HepG2 (cell line): ENCODE data around the gene CDIP1. TPM values are rescaled to one million over a fixed set of nuclear protein-coding genes. Genes with fewer than 3 reads are reported as not detected.

Experiments used
- ATAC-seq: fragments of 200-7000 bp; cut with Tn5 transposase; 3 replicates; pipeline ENCODE4 v1.9.1; 2020; ENCODE audit warnings: mild to moderate bottlenecking, moderate library complexity
- BruUV-seq: library from RNA; stranded (reverse); fragments of 400-500 nt; replicated peaks from 2 replicates; lab custom pipeline; 2021; lab: Mats Ljungman, UMichigan
- CTCF ChIA-PET: fragments of 300-600 bp; formaldehyde crosslinking; extraction: SDS; loops from one replicate; lab custom pipeline; 2021; ENCODE audit warnings: low total read pairs, inconsistent platforms, low intra/inter-chr PET ratio; lab: Yijun Ruan, JAX
- POLR2A ChIA-PET: fragments of 350-600 bp; sonication (Branson Sonifier 250); formaldehyde crosslinking; loops from one replicate; lab custom pipeline; 2020; ENCODE audit warnings: antibody characterized with exemption, inconsistent platforms; lab: Yijun Ruan, JAX
- DNase-seq: peaks from one replicate; pipeline ENCODE4 v3.0.0-alpha.2; 2015; ENCODE audit warnings: low spot score
- FAIRE-seq: peaks from 3 replicates; lab custom pipeline; 2011; peaks lifted over from hg19 to GRCh38; lab: Jason Lieb, UNC
- H2AFZ ChIP-seq: one replicate; pipeline ENCODE4 v1.6.1; 2011; ENCODE audit warnings: low read length, inconsistent platforms
- H3K27ac ChIP-seq: fragments of 300-600 bp; 3 replicates; pipeline ENCODE4 v1.8.0; 2011; ENCODE audit warnings: mixed run types, mild to moderate bottlenecking, mixed read lengths, low read length, inconsistent platforms; ENCODE audit not compliant: insufficient read depth; ENCODE audit errors: extremely low read length
- H3K27me3 ChIP-seq, 2 experiments: fragments of 200-600 bp in 1 of 2; 2 replicates in 1 of 2; 3 replicates in 1 of 2; pipeline versions ENCODE4 v1.6.0 to v1.8.0; 2011; ENCODE audit warnings: low read length in 2 of 2, mild to moderate bottlenecking in 2 of 2, moderate library complexity in 2 of 2, inconsistent platforms in 1 of 2; ENCODE audit not compliant: insufficient read depth in 2 of 2, control insufficient read depth in 1 of 2
- H3K36me3 ChIP-seq, 2 experiments: fragments of 200-600 bp in 1 of 2; replicated peaks in 1 of 2; 2 replicates in 1 of 2; 3 replicates in 1 of 2; pipeline versions ENCODE4 v1.5.1 to v1.8.0; 2011; ENCODE audit warnings: low read length in 2 of 2, inconsistent platforms in 1 of 2; ENCODE audit not compliant: insufficient read depth in 2 of 2, control insufficient read depth in 1 of 2
- H3K4me1 ChIP-seq: 2 replicates; pipeline ENCODE4 v1.5.1; 2012; ENCODE audit warnings: low read length, inconsistent platforms; ENCODE audit not compliant: insufficient read depth
- H3K4me2 ChIP-seq: 2 replicates; pipeline ENCODE4 v1.6.0; 2011; ENCODE audit warnings: low read depth, low read length, inconsistent platforms
- H3K4me3 ChIP-seq, 3 experiments: fragments of 200-600 bp in 1 of 3; sonication (generic), shearing (Covaris generic) in 1 of 3; replicated peaks in 1 of 3; 2 replicates each; pipeline ENCODE4 v1.5.1; 2011 to 2016; ENCODE audit warnings: low read length in 3 of 3, inconsistent platforms in 2 of 3, low read depth in 2 of 3, mild to moderate bottlenecking in 2 of 3, control low read depth in 1 of 3, mixed read lengths in 1 of 3; ENCODE audit not compliant: insufficient read depth in 1 of 3
- H3K79me2 ChIP-seq: one replicate; pipeline ENCODE4 v1.6.1; 2011; ENCODE audit warnings: low read length, inconsistent platforms; ENCODE audit not compliant: insufficient read depth
- H3K9ac ChIP-seq: 2 replicates; pipeline ENCODE4 v1.6.0; 2011; ENCODE audit warnings: mild to moderate bottlenecking, low read depth, low read length, inconsistent platforms; ENCODE audit not compliant: insufficient read depth
- H3K9me3 ChIP-seq: 2 replicates; pipeline ENCODE4 v1.5.1; 2012; ENCODE audit warnings: mild to moderate bottlenecking, low read length
- H4K20me1 ChIP-seq: 2 replicates; pipeline ENCODE4 v1.6.0; 2011; ENCODE audit warnings: inconsistent platforms, mild to moderate bottlenecking, low read length, moderate library complexity; ENCODE audit not compliant: insufficient read depth
- AGO2 ChIP-seq: fragments of 200-400 bp; formaldehyde crosslinking; optimal IDR thresholded peaks from 2 replicates; pipeline ENCODE3; 2017; ENCODE audit warnings: mild to moderate bottlenecking, low read depth, low read length, moderate library complexity
- FOXA3 ChIP-seq: IDR thresholded peaks from 2 replicates; pipeline ENCODE4 v1.6.1; 2016; ENCODE audit warnings: missing genetic modification reagents, missing compliant biosample characterization
- HNF4A ChIP-seq: sonication (generic); formaldehyde crosslinking; IDR thresholded peaks from 2 replicates; pipeline ENCODE4 v1.4.0; 2020; ENCODE audit warnings: missing genetic modification reagents
- HNRNPH1 ChIP-seq: fragments of 200-400 bp; formaldehyde crosslinking; optimal IDR thresholded peaks from 2 replicates; pipeline ENCODE3; 2017; ENCODE audit warnings: mild to moderate bottlenecking, low read depth, low read length
- SOX13 ChIP-seq, 3 experiments: fragments of 450-650 bp in 1 of 3; sonication (generic) in 1 of 3; formaldehyde crosslinking in 1 of 3; IDR thresholded peaks in 2 of 3; conservative IDR thresholded peaks in 1 of 3; 2 replicates each; pipeline versions ENCODE4 v1.5.0 to v1.6.1; 2016 to 2020; ENCODE audit warnings: antibody characterized with exemption in 1 of 3, mild to moderate bottlenecking in 1 of 3, missing compliant biosample characterization in 1 of 3, missing genetic modification reagents in 1 of 3, moderate library complexity in 1 of 3
- SOX5 ChIP-seq: IDR thresholded peaks from 2 replicates; pipeline ENCODE4 v1.6.1; 2016; ENCODE audit warnings: borderline replicate concordance
- SOX6 ChIP-seq, 2 experiments: fragments of 450-650 bp in 1 of 2; sonication (generic) in 1 of 2; formaldehyde crosslinking in 1 of 2; IDR thresholded peaks; 2 replicates each; pipeline versions ENCODE4 v1.4.0 to v1.6.1; 2017 to 2020; ENCODE audit warnings: antibody characterized with exemption in 1 of 2, mild to moderate bottlenecking in 1 of 2, missing genetic modification reagents in 1 of 2
- ZNF674 ChIP-seq: sonication (generic); formaldehyde crosslinking; IDR thresholded peaks from 2 replicates; pipeline ENCODE4 v1.5.0; 2020; ENCODE audit warnings: low read depth, mild to moderate bottlenecking, missing genetic modification reagents
- WGBS: methylation state at CpG from one replicate; pipeline ENCODE4 v1.1.6; 2017; ENCODE audit warnings: low lambda C conversion rate; 5-methylcytosine and 5-hydroxymethylcytosine counted together
- in situ Hi-C: cut with HindIII; loops from 2 replicates; pipeline ENCODE4 v1.10.0; 2017; ENCODE audit warnings: low pct_unique_long_range_greater_than_20kb; ENCODE audit not compliant: extremely low pct_ligation_motif_present
- intact Hi-C: fragments of 100-400 bp; cut with micrococcal nuclease; formaldehyde crosslinking; loops from one replicate; pipeline ENCODE4 v1.10.0; 2022; ENCODE audit not compliant: unreplicated experiment
- polyA plus RNA-seq, 8 experiments: library from polyadenylated mRNA; depleted of rRNA in 3 of 8; stranded (reverse) in 7 of 8; unstranded in 1 of 8; fragments of >200 nt; fragmentation: Illumina TruSeq in 4 of 8; extraction: Trizol in 4 of 8; gene quantifications; 2 replicates each; pipeline versions ENCODE4 v1.2.1 to v1.2.3, GENCODE V29; 2011 to 2016; ENCODE audit warnings: low read depth in 4 of 8, missing spikeins in 1 of 8, mixed read lengths in 1 of 8; ENCODE audit not compliant: insufficient read depth in 1 of 8
- total RNA-seq, 5 experiments: library from RNA; depleted of rRNA; stranded (reverse); fragments of >200 nt; fragmentation: Illumina TruSeq; extraction: Trizol; gene quantifications; 2 replicates each; pipeline ENCODE4 v1.2.3, GENCODE V29; 2016; ENCODE audit warnings: low read depth in 1 of 5
- TF ChIP-seq, protein P1 (sequence below): sonication (generic); formaldehyde crosslinking; IDR thresholded peaks from 2 replicates; pipeline ENCODE4 v1.4.0; 2020; ENCODE audit warnings: missing genetic modification reagents
- TF ChIP-seq, protein P2 (sequence below): sonication (generic); formaldehyde crosslinking; IDR thresholded peaks from 2 replicates; pipeline ENCODE4 v1.9.0; 2021; ENCODE audit warnings: missing genetic modification reagents, borderline replicate concordance

Gene CDIP1
- total and polyA plus RNA-seq, 2 of the 13 experiments (the other 11 are each of a cell fraction or from before 2014, with no cell fraction given) = 31.2 to 56.7 TPM

- Histone ChIP-seq H3K9me3 (no peaks in the 10 kb centered on the region), H2AFZ (no peak overlapping the region), H3K4me1 (peaks cover 16% of the 10 kb centered on the region), H3K36me3 (peaks cover 16 to 35% of the 10 kb centered on the region in 2 experiments), H3K27ac (no peak overlapping the region), H3K4me3 (no peak overlapping the region), H4K20me1 (0 out of 2 replicates have a peak, but pooled peaks cover 2% of the 10 kb centered on the region), H3K9ac (no peak overlapping the region), H3K79me2 (peaks cover 30% of the 10 kb centered on the region), H3K27me3 (no peaks in the 10 kb centered on the region), H3K4me2 (no peak overlapping the region)
- BruUV-seq = no TSS peak
- in situ Hi-C loops (loop anchor here (25.0 kb wide), 1 partner anchor 457 kb away; the partner anchor contains the start of gene SEC14L5), intact Hi-C loops (no loop called here)
- ChIA-PET CTCF (interaction anchor here (1.3 kb wide), 1 partner anchor 80 kb away, joined by 5 read pairs; no protein-coding TSS in a partner anchor), POLR2A (no interaction called here)
- WGBS = 96% methylated on average over 12 of the region's 13 CpGs
- no peak for ATAC-seq
- FAIRE-seq = no peak
- TF ChIP-seq HNRNPH1 (no peak), AGO2 (peak; percentile 57)
- DNase-seq = no peak
Observed at GRCh38 chr16:4505356-4506147, 33.0 kb downstream of the CDIP1 start.

- H3K9me3 ChIP-seq = no peaks in the 10 kb centered on the region
- in situ Hi-C loops = loop anchor here (25.0 kb wide), 1 partner anchor 461 kb away; the partner anchor contains the start of gene SEC14L5
- H3K4me2 ChIP-seq = peak overlapping the region; percentile 45
- ChIA-PET CTCF (no interaction called here), POLR2A (interaction anchor here (0.8 to 1.5 kb wide), 5 partner anchors 11 to 38 kb away, joined by 3 to 5 read pairs (median 3); partner anchors contain the start of genes CDIP1 and HMOX2)
- H3K27me3 ChIP-seq = no peaks in the 10 kb centered on the region
- no peak overlapping the region for H3K4me3 ChIP-seq
- H3K79me2 ChIP-seq = peaks cover 49% of the 10 kb centered on the region
- TF ChIP-seq HNF4A (0 out of 2 replicates have a peak, but pooled peaks have one; percentile 12), ZNF674 (CRISPR knock-in tag) (no peak), SOX6 (IDR thresholded peaks at IDR 0.05) (no peak), SOX6 (CRISPR knock-in tag; IDR thresholded peaks at IDR 0.05) (0 out of 2 replicates have a peak, but pooled peaks have one; percentile 29), SOX13 (IDR thresholded peaks at IDR 0.05) (no peak), SOX13 (CRISPR knock-in tag; conservative IDR thresholded peaks at IDR 0.05 in 1 of 2, IDR thresholded peaks at IDR 0.05 in 1 of 2) (peak in 1 of 2 experiments; percentile 82; a peak in 2 of 4 replicates), FOXA3 (CRISPR knock-in tag) (0 out of 2 replicates have a peak, but pooled peaks have one; percentile 21), SOX5 (CRISPR knock-in tag) (peak; percentile 73; the same call in 1 of the 2 replicates)
- TF ChIP-seq, protein P1, sequence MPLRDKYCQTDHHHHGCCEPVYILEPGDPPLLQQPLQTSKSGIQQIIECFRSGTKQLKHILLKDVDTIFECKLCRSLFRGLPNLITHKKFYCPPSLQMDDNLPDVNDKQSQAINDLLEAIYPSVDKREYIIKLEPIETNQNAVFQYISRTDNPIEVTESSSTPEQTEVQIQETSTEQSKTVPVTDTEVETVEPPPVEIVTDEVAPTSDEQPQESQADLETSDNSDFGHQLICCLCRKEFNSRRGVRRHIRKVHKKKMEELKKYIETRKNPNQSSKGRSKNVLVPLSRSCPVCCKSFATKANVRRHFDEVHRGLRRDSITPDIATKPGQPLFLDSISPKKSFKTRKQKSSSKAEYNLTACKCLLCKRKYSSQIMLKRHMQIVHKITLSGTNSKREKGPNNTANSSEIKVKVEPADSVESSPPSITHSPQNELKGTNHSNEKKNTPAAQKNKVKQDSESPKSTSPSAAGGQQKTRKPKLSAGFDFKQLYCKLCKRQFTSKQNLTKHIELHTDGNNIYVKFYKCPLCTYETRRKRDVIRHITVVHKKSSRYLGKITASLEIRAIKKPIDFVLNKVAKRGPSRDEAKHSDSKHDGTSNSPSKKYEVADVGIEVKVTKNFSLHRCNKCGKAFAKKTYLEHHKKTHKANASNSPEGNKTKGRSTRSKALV = no peak
- TF ChIP-seq, protein P2, sequence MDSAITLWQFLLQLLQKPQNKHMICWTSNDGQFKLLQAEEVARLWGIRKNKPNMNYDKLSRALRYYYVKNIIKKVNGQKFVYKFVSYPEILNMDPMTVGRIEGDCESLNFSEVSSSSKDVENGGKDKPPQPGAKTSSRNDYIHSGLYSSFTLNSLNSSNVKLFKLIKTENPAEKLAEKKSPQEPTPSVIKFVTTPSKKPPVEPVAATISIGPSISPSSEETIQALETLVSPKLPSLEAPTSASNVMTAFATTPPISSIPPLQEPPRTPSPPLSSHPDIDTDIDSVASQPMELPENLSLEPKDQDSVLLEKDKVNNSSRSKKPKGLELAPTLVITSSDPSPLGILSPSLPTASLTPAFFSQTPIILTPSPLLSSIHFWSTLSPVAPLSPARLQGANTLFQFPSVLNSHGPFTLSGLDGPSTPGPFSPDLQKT (CRISPR knock-in tag) = no peak
- H3K27ac ChIP-seq = peak overlapping the region; percentile 37
- ATAC-seq (0 out of 3 replicates have a peak, but pooled peaks have one; percentile 23), FAIRE-seq (peak; percentile 32), DNase-seq (peak; percentile 41)
- 51% methylated on average over 5 of the region's 5 CpGs for WGBS
- H4K20me1 ChIP-seq = peaks cover 7% of the 10 kb centered on the region; the same call in 1 of the 2 replicates
- H3K36me3 ChIP-seq = peaks cover 5 to 6% of the 10 kb centered on the region in 2 experiments; a peak in 4 of 5 replicates
- no peak overlapping the region for H2AFZ ChIP-seq
- no TSS peak for BruUV-seq
- no peak overlapping the region; the same call in 1 of the 2 replicates for H3K9ac ChIP-seq
- intact Hi-C loops = no loop called here
- H3K4me1 ChIP-seq = peaks cover 46% of the 10 kb centered on the region
Observed at GRCh38 chr16:4501071-4501478, 37.5 kb downstream of the CDIP1 start.
